DOHH2 (cell line): ENCODE measurements around the gene ZNF780A.

Experiments
- H3F3A ChIP-seq: fragments of 200-600 bp; sonication (generic), shearing (Covaris generic); 2 replicates; pipeline ENCODE4 v1.6.0; 2016; ENCODE audit warnings: antibody characterized with exemption, mild to moderate bottlenecking; ENCODE audit not compliant: control insufficient read depth, insufficient read depth
- H3K27ac ChIP-seq: fragments of 200-600 bp; sonication (generic); 2 replicates; pipeline ENCODE4 v1.5.1; 2014; ENCODE audit warnings: low read depth, mild to moderate bottlenecking, low read length, moderate library complexity
- H3K27me3 ChIP-seq: fragments of 200-600 bp; sonication (generic); 2 replicates; pipeline ENCODE4 v1.6.1; 2014; ENCODE audit warnings: mild to moderate bottlenecking, low read length, mixed read lengths; ENCODE audit not compliant: control insufficient read depth
- H3K36me3 ChIP-seq: fragments of 200-600 bp; sonication (generic); 2 replicates; pipeline ENCODE4 v1.6.1; 2014; ENCODE audit warnings: mild to moderate bottlenecking, low read length, moderate library complexity, mixed read lengths; ENCODE audit not compliant: control insufficient read depth
- H3K4me1 ChIP-seq: fragments of 200-600 bp; sonication (generic); 2 replicates; pipeline ENCODE4 v1.6.1; 2014; ENCODE audit warnings: mild to moderate bottlenecking, low read length, mixed read lengths; ENCODE audit not compliant: control insufficient read depth
- H3K4me2 ChIP-seq: fragments of 200-600 bp; sonication (generic); 2 replicates; pipeline ENCODE4 v1.6.0; 2014; ENCODE audit warnings: mild to moderate bottlenecking, low read length, moderate library complexity
- H3K4me3 ChIP-seq: fragments of 200-600 bp; sonication (generic); 2 replicates; pipeline ENCODE4 v1.5.1; 2014; ENCODE audit warnings: mild to moderate bottlenecking, low read length, mixed read lengths
- H3K79me2 ChIP-seq: fragments of 200-600 bp; sonication (generic); 2 replicates; pipeline ENCODE4 v1.6.1; 2014; ENCODE audit warnings: mild to moderate bottlenecking, low read length, mixed read lengths; ENCODE audit not compliant: control insufficient read depth
- H3K9me2 ChIP-seq: fragments of 200-600 bp; sonication (generic); replicated peaks from 2 replicates; pipeline ENCODE4 v1.6.1; 2014; ENCODE audit warnings: mild to moderate bottlenecking, low read length, mixed read lengths; ENCODE audit not compliant: control insufficient read depth
- H3K9me3 ChIP-seq: fragments of 200-600 bp; sonication (generic); 2 replicates; pipeline ENCODE4 v1.6.1; 2014; ENCODE audit warnings: antibody characterized with exemption, low read length, mixed read lengths; ENCODE audit not compliant: control insufficient read depth, insufficient read depth
- H4K20me1 ChIP-seq: fragments of 200-600 bp; sonication (generic); 2 replicates; pipeline ENCODE4 v1.6.0; 2014; ENCODE audit warnings: low read depth, mild to moderate bottlenecking, antibody characterized with exemption, low read length, moderate library complexity; ENCODE audit not compliant: control insufficient read depth, insufficient read depth
- CTCF ChIP-seq: fragments of 200-600 bp; sonication (generic); IDR thresholded peaks from one replicate; pipeline ENCODE4 v1.5.1; 2014; ENCODE audit warnings: antibody characterized with exemption, mild to moderate bottlenecking, low read depth, low read length; ENCODE audit not compliant: poor library complexity, severe bottlenecking
- EZH2phosphoT487 ChIP-seq: fragments of 200-600 bp; sonication (generic); IDR thresholded peaks from 2 replicates; pipeline ENCODE4 v1.6.1; 2017; ENCODE audit warnings: borderline replicate concordance, mild to moderate bottlenecking, antibody characterized with exemption, low read length, moderate library complexity, mixed read lengths

ZNF780A gene

GRCh38 chr19:40055832-40056504 is 34.8 kb downstream of the ZNF780A start, which contains the start of gene ZNF780B:
TSS of gene ZNF780B (minus strand) at chr19:40056231. CDS start at chr19:40050332, 5,899 bp downstream.
- TF ChIP-seq CTCF, result no peak
- Histone ChIP-seq H3K4me2 (peak within 1 kb of the TSS; percentile 94), H3K9me2 (no peaks in the 10 kb centered on the region), H4K20me1 (no peaks in the 10 kb centered on the region), H3K4me1 (peaks cover 29% of the 10 kb centered on the region), H3K9me3 (peaks cover 20% of the 10 kb centered on the region), H3K27me3 (no peaks in the 10 kb centered on the region; the same call in 1 of the 2 replicates), H3K36me3 (no peaks in the 10 kb centered on the region; the same call in 1 of the 2 replicates), H3K79me2 (peaks cover 60% of the 10 kb centered on the region), H3K27ac (peak within 1 kb of the TSS; percentile 57), H3K4me3 (peak within 1 kb of the TSS; percentile 96), H3F3A (0 out of 2 replicates have a peak, but pooled peaks cover 3% of the 10 kb centered on the region)

- peak overlapping the region; percentile 96 for H3K4me3 ChIP-seq
- TF ChIP-seq CTCF, result no peak
- TF ChIP-seq EZH2phosphoT487, result no peak
- H3F3A ChIP-seq, result 0 out of 2 replicates have a peak, but pooled peaks cover 3% of the 10 kb centered on the region
- H3K27ac ChIP-seq, result no peak overlapping the region
- no peaks in the 10 kb centered on the region for H3K9me2 ChIP-seq
- H3K9me3 ChIP-seq, result peaks cover 20% of the 10 kb centered on the region
- H3K4me1 ChIP-seq, result peaks cover 29% of the 10 kb centered on the region
- H3K4me2 ChIP-seq, result peak overlapping the region; percentile 94
- H4K20me1 ChIP-seq, result no peaks in the 10 kb centered on the region
- peaks cover 69% of the 10 kb centered on the region for H3K79me2 ChIP-seq
- peaks cover 6% of the 10 kb centered on the region for H3K36me3 ChIP-seq
- H3K27me3 ChIP-seq, result no peaks in the 10 kb centered on the region; the same call in 1 of the 2 replicates
These were observed 35.7 kb downstream of the ZNF780A start for GRCh38 chr19:40055049-40055448.

- Histone ChIP-seq H3F3A (0 out of 2 replicates have a peak, but pooled peaks cover 3% of the 10 kb centered on the region), H4K20me1 (no peaks in the 10 kb centered on the region), H3K9me3 (peaks cover 16% of the 10 kb centered on the region), H3K27me3 (no peaks in the 10 kb centered on the region; the same call in 1 of the 2 replicates), H3K4me1 (peaks cover 29% of the 10 kb centered on the region), H3K79me2 (peaks cover 72% of the 10 kb centered on the region), H3K4me2 (peak overlapping the region; percentile 94), H3K36me3 (peaks cover 7% of the 10 kb centered on the region), H3K4me3 (peak overlapping the region; percentile 96), H3K27ac (no peak overlapping the region), H3K9me2 (no peaks in the 10 kb centered on the region)
- TF ChIP-seq EZH2phosphoT487 (no peak), CTCF (no peak)
These were observed 36.1 kb downstream of the ZNF780A start for GRCh38 chr19:40054632-40055031.
